Neural cell (in vitro differentiated cells): ENCODE results near the gene METTL3. TPM values are rescaled to one million over a fixed set of nuclear protein-coding genes. Genes with fewer than 3 reads are reported as not detected.

ENCODE experiments used
- H2AFZ ChIP-seq: fragments of 200-600, 300-800 bp; sonication (generic), shearing (Covaris generic); 2 replicates; pipeline ENCODE4 v1.6.0; 2014; ENCODE audit warnings: low read depth, mild to moderate bottlenecking, antibody characterized with exemption, low read length, moderate library complexity
- H3F3A ChIP-seq: fragments of 200-600 bp; shearing (Covaris generic); 2 replicates; pipeline ENCODE4 v1.6.1; 2016; ENCODE audit warnings: mild to moderate bottlenecking, moderate library complexity, mixed read lengths, antibody characterized with exemption, low read length; ENCODE audit not compliant: insufficient read depth, poor library complexity, severe bottlenecking
- H3K27ac ChIP-seq: fragments of 200-600, 300-800 bp; sonication (generic), shearing (Covaris generic); 2 replicates; pipeline ENCODE4 v1.5.1; 2014; ENCODE audit warnings: mild to moderate bottlenecking, low read length, moderate library complexity
- H3K27me3 ChIP-seq: fragments of 300-800, 200-600 bp; sonication (generic), shearing (Covaris generic); 2 replicates; pipeline ENCODE4 v1.6.0; 2014; ENCODE audit warnings: mild to moderate bottlenecking, low read depth, low read length, moderate library complexity; ENCODE audit not compliant: insufficient read depth
- H3K36me3 ChIP-seq: fragments of 300-800, 200-600 bp; sonication (generic), shearing (Covaris generic); 2 replicates; pipeline ENCODE4 v1.5.1; 2014; ENCODE audit warnings: mild to moderate bottlenecking, antibody characterized with exemption, low read length, moderate library complexity; ENCODE audit not compliant: insufficient read depth
- H3K4me2 ChIP-seq: fragments of 300-800, 200-600 bp; sonication (generic), shearing (Covaris generic); 2 replicates; pipeline ENCODE4 v1.6.0; 2014; ENCODE audit warnings: mild to moderate bottlenecking, low read length
- H3K4me3 ChIP-seq: fragments of 300-800, 200-600 bp; sonication (generic), shearing (Covaris generic); 2 replicates; pipeline ENCODE4 v1.5.1; 2014; ENCODE audit warnings: mild to moderate bottlenecking, low read length, moderate library complexity
- H3K79me2 ChIP-seq: fragments of 200-600 bp; shearing (Covaris generic); replicated peaks from 2 replicates; pipeline ENCODE4 v1.6.0; 2014; ENCODE audit warnings: mild to moderate bottlenecking, low read length, moderate library complexity; ENCODE audit not compliant: insufficient read depth
- H3K9ac ChIP-seq: fragments of 300-800, 200-600 bp; sonication (generic), shearing (Covaris generic); 2 replicates; pipeline ENCODE4 v1.6.1; 2016; ENCODE audit warnings: mild to moderate bottlenecking, low read length, mixed read lengths
- H3K9me2 ChIP-seq: fragments of 200-600 bp; shearing (Covaris generic); 2 replicates; pipeline ENCODE4 v1.6.1; 2016; ENCODE audit warnings: mild to moderate bottlenecking, low read length, mixed read lengths; ENCODE audit not compliant: insufficient read depth
- H3K9me3 ChIP-seq: fragments of 200-600, 300-800 bp; sonication (generic), shearing (Covaris generic); 2 replicates; pipeline ENCODE4 v1.6.1; 2016; ENCODE audit warnings: mild to moderate bottlenecking, mixed run types, low read length, moderate library complexity, mixed read lengths
- H4K20me1 ChIP-seq: fragments of 200-600 bp; shearing (Covaris generic); 2 replicates; pipeline ENCODE4 v1.6.1; 2016; ENCODE audit warnings: mild to moderate bottlenecking, mixed run types; ENCODE audit not compliant: insufficient read depth
- EP300 ChIP-seq: fragments of 450-650 bp; conservative IDR thresholded peaks from 2 replicates; pipeline ENCODE4 v1.6.1; 2014; ENCODE audit warnings: antibody characterized with exemption, mild to moderate bottlenecking, moderate library complexity; ENCODE audit not compliant: poor library complexity, severe bottlenecking
- EZH2 ChIP-seq: fragments of 200-600, 300-800 bp; shearing (Covaris generic), sonication (generic); IDR thresholded peaks from 2 replicates; pipeline ENCODE4 v1.6.1; 2014; ENCODE audit warnings: antibody characterized with exemption, low read length, borderline replicate concordance, mild to moderate bottlenecking; ENCODE audit not compliant: insufficient read depth, poor library complexity, severe bottlenecking
- MXI1 ChIP-seq: fragments of 450-650 bp; conservative IDR thresholded peaks from 2 replicates; pipeline ENCODE4 v1.6.1; 2014; ENCODE audit warnings: antibody characterized with exemption, mild to moderate bottlenecking; ENCODE audit not compliant: poor library complexity, severe bottlenecking
- POLR2AphosphoS5 ChIP-seq: IDR thresholded peaks from 2 replicates; pipeline ENCODE4 v1.6.1; 2012
- RAD21 ChIP-seq: fragments of 450-650 bp; conservative IDR thresholded peaks from 2 replicates; pipeline ENCODE4 v1.6.1; 2014; ENCODE audit warnings: antibody characterized with exemption, mild to moderate bottlenecking, moderate library complexity
- REST ChIP-seq: IDR thresholded peaks from 2 replicates; pipeline ENCODE4 v1.6.1; 2012; ENCODE audit warnings: borderline replicate concordance
- SMC3 ChIP-seq: fragments of 450-650 bp; conservative IDR thresholded peaks from 2 replicates; pipeline ENCODE4 v1.6.1; 2014; ENCODE audit warnings: antibody characterized with exemption, mild to moderate bottlenecking, moderate library complexity; ENCODE audit not compliant: poor library complexity
- TAF1 ChIP-seq: IDR thresholded peaks from 2 replicates; pipeline ENCODE4 v1.6.1; 2012; ENCODE audit warnings: low read depth
- polyA minus RNA-seq: library from RNA; depleted of rRNA, polyadenylated mRNA; stranded (reverse); fragments of >200 nt; gene quantifications from 2 replicates; pipeline ENCODE4 v1.2.3, GENCODE V29; 2014
- polyA plus RNA-seq: library from polyadenylated mRNA; depleted of rRNA; stranded (reverse); fragments of >200 nt; gene quantifications from 2 replicates; pipeline ENCODE4 v1.2.3, GENCODE V29; 2014
- TF ChIP-seq, protein P1 (sequence below): fragments of 450-650 bp; IDR thresholded peaks from 2 replicates; pipeline ENCODE4 v1.5.1; 2014; ENCODE audit warnings: antibody characterized with exemption, mild to moderate bottlenecking, moderate library complexity; ENCODE audit not compliant: poor library complexity, severe bottlenecking

Gene METTL3
- 234 and 262 TPM in 2 replicates for polyA plus RNA-seq
- 91.6 and 100 TPM in 2 replicates for polyA minus RNA-seq

DNA sequence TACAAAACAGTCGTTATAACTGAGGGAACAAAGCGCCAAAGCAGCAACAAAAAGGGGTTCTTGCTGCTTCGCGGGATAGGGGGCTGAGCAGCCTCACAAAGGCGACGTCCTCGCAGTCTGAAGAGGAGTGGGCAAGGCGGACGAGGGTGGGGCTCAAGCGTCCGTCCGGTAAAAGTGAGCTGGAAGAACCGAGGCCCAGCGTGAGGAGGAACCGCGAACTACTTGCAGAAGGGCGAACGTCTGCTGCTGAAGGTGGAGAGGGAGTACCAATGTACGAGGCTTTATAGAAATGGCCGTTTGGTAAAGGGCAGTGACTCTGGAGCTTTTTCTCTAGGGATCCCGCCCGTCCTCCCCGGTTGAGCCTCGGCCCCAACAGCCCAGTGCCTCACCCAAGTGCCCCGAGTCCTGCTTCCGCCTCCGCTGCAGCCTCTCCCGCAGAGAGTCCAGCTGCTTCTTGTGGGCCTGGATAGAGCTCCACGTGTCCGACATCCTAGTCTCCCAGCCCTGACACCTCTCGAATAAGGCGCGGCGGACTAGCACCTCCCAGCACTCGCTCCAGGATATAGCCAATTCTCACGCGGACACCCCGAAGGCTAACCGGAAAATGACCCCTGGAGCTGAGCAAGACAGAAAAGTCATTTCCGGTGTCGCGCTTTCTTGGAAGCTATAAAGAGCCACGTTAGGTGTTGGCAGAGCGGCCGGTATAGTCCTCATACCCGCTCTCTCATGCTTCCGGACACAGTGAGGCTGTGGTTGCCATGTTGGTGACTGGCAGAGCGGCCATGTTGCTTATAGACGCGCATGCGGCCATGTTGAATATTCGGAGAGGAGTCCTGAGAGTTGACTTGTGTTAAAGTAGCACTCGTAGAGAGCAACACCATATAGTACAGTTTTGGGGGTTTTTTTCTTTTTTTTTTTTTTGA is at the start of gene METTL3:
TSS of gene METTL3 (minus strand) at position 606 of the 923 bp plus-strand sequence. CDS start at position 489, 117 bp downstream.
- TF ChIP-seq EP300, result no peak
- TF ChIP-seq POLR2AphosphoS5, result peak; percentile 70
- no peak for TF ChIP-seq REST
- no peak for TF ChIP-seq SMC3
- no peak for TF ChIP-seq EZH2
- TF ChIP-seq, protein P1, sequence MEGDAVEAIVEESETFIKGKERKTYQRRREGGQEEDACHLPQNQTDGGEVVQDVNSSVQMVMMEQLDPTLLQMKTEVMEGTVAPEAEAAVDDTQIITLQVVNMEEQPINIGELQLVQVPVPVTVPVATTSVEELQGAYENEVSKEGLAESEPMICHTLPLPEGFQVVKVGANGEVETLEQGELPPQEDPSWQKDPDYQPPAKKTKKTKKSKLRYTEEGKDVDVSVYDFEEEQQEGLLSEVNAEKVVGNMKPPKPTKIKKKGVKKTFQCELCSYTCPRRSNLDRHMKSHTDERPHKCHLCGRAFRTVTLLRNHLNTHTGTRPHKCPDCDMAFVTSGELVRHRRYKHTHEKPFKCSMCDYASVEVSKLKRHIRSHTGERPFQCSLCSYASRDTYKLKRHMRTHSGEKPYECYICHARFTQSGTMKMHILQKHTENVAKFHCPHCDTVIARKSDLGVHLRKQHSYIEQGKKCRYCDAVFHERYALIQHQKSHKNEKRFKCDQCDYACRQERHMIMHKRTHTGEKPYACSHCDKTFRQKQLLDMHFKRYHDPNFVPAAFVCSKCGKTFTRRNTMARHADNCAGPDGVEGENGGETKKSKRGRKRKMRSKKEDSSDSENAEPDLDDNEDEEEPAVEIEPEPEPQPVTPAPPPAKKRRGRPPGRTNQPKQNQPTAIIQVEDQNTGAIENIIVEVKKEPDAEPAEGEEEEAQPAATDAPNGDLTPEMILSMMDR, result no peak
- peak; percentile 98 for TF ChIP-seq MXI1
- peak; percentile 32 for TF ChIP-seq RAD21
- TF ChIP-seq TAF1, result peak; percentile 56
- Histone ChIP-seq H3K9ac (peak within 1 kb of the TSS; percentile 91), H3K36me3 (no peaks in the 10 kb centered on the region), H3K4me2 (peak within 1 kb of the TSS; percentile 67), H3F3A (no peaks in the 10 kb centered on the region), H3K9me2 (no peaks in the 10 kb centered on the region), H3K27me3 (no peaks in the 10 kb centered on the region), H3K27ac (peak within 1 kb of the TSS; percentile 81), H3K9me3 (no peaks in the 10 kb centered on the region), H3K4me3 (peak within 1 kb of the TSS; percentile 84), H3K79me2 (peaks cover 40% of the 10 kb centered on the region), H2AFZ (peak within 1 kb of the TSS; percentile 92), H4K20me1 (no peaks in the 10 kb centered on the region)

DNA sequence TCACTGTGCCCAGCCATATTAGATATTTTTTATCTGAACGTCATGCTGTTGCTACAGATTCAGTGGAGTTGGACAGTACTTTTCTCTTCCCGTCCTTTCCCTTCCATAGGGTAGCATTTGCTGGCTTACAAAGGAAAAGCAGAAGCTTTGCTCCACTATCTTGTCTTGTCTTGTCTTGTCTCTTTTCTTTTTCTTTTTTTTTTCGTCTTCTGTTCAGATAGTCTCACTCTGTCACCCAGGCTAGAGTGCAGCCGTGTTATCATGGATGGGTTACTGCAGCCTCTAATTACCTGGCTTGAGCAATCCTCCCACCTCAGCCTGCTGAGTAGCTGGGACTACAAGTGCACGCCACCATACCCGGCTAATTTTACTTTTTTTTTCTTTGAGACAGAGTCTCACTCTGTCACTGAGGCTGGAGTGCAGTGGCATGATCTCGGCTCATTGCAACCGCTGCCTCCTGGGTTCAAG is 47.6 kb upstream of the METTL3 start:
- H4K20me1 ChIP-seq, result no peaks in the 10 kb centered on the region
- no peaks in the 10 kb centered on the region for H3F3A ChIP-seq
- H3K9me3 ChIP-seq, result no peaks in the 10 kb centered on the region
- no peak overlapping the region for H3K27ac ChIP-seq
- H3K4me3 ChIP-seq, result no peak overlapping the region
- no peaks in the 10 kb centered on the region for H3K36me3 ChIP-seq
- no peaks in the 10 kb centered on the region for H3K79me2 ChIP-seq
- H3K9me2 ChIP-seq, result no peaks in the 10 kb centered on the region
- H3K4me2 ChIP-seq, result no peak overlapping the region
- no peak overlapping the region for H3K9ac ChIP-seq
- H2AFZ ChIP-seq, result no peak overlapping the region
- H3K27me3 ChIP-seq, result no peaks in the 10 kb centered on the region
- TF ChIP-seq, protein P1, result no peak
- TF ChIP-seq POLR2AphosphoS5 (no peak), SMC3 (no peak), EZH2 (no peak), TAF1 (no peak), EP300 (no peak), RAD21 (no peak), MXI1 (no peak), REST (no peak)
